Activated CD8-positive, alpha-beta T cell treated with anti-CD3 and anti-CD28 coated beads for 36 hours (primary cell): ENCODE data around the gene RAET1L. TPM values are rescaled to one million over a fixed set of nuclear protein-coding genes. Genes with fewer than 3 reads are reported as not detected.
A peak's percentile ranks its signal among the peaks of the same experiment; 100 is the strongest.
"Not testable (repeated sequence)": the region's sequence is repeated elsewhere in the genome, so short reads cannot be mapped to it uniquely, and the experiment has no call there.

Experiments used
- ATAC-seq: fragments of 200-7000 bp; cut with Tn5 transposase; one replicate; pipeline ENCODE4 v1.10.0; 2021; ENCODE audit warnings: mild to moderate bottlenecking, moderate library complexity
- CTCF ChIA-PET: fragments of 350-600 bp; sonication (Branson Sonifier 250); formaldehyde crosslinking; loops from one replicate; lab custom pipeline; 2021; ENCODE audit warnings: antibody characterized with exemption; lab: Charles Lee
- POLR2A ChIA-PET: fragments of 350-600 bp; sonication (Branson Sonifier 250); formaldehyde crosslinking; loops from one replicate; lab custom pipeline; 2021; ENCODE audit warnings: antibody characterized with exemption; lab: Charles Lee
- DNase-seq: peaks from one replicate; pipeline ENCODE4 v3.0.0-alpha.2; 2020
- H3K27ac Mint-ChIP-seq: one replicate; pipeline ENCODE4 v1.8.0; 2021; ENCODE audit warnings: mild to moderate bottlenecking, mixed read lengths
- H3K27me3 Mint-ChIP-seq: one replicate; pipeline ENCODE4 v1.8.0; 2021; ENCODE audit warnings: mixed read lengths
- H3K36me3 Mint-ChIP-seq: one replicate; pipeline ENCODE4 v1.8.0; 2021; ENCODE audit warnings: low read depth, mixed read lengths
- H3K4me1 Mint-ChIP-seq: one replicate; pipeline ENCODE4 v1.8.0; 2021; ENCODE audit warnings: low read depth, mixed read lengths
- H3K4me3 Mint-ChIP-seq: one replicate; pipeline ENCODE4 v1.8.0; 2021; ENCODE audit warnings: mild to moderate bottlenecking, moderate library complexity, mixed read lengths
- H3K9me3 Mint-ChIP-seq: one replicate; pipeline ENCODE4 v1.8.0; 2021; ENCODE audit warnings: mixed read lengths
- intact Hi-C: fragments of 100-400 bp; cut with micrococcal nuclease; formaldehyde crosslinking; loops from one replicate; pipeline ENCODE4 v1.10.0; 2022
- total RNA-seq, 2 experiments: library from RNA; stranded (reverse); gene quantifications; one replicate each; pipeline ENCODE4 v1.2.3, GENCODE V29; 2021
- TF ChIP-seq, protein P1 (sequence below): fragments of 200-600 bp; IDR thresholded peaks from one replicate; pipeline ENCODE4 v1.8.0; 2022; ENCODE audit warnings: antibody characterized with exemption, mild to moderate bottlenecking

Gene RAET1L
- total RNA-seq, 2 experiments from 2014 or later, result not detected

DNA sequence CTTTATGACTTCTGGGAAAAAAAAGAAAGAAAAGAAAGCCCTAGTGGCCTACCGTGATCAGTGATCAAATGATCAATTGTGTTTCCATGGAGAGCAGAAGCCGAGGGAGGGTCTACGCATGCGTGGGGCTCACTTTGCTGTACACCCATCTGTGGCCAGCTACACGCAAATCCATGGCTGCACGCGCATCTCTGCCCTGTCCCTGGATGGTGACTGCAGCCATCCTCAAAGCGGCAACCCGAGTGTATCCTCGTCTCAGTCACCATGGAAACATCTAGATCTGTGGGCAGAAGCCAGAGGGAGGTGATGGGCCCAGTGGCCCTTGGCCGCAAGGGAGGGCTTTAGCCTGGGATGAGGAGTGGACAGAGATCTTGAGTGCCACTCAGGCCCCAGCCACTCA, 44.4 kb upstream of the RAET1L start:
- POLR2A ChIA-PET, result no interaction called here
- Mint-ChIP-seq H3K4me1 (peaks cover 11% of the 10 kb centered on the region), H3K27me3 (peaks cover 13% of the 10 kb centered on the region), H3K27ac (no peak overlapping the region), H3K4me3 (no peak overlapping the region), H3K9me3 (no peaks in the 10 kb centered on the region), H3K36me3 (no peaks in the 10 kb centered on the region)
- DNase-seq (peak; percentile 31), ATAC-seq (no peak)
- intact Hi-C loops, result loop anchor here (5.0 kb wide), 1 partner anchor 328 kb away; no protein-coding TSS in a partner anchor
- CTCF ChIA-PET, result interaction anchor here (1.0 to 13.9 kb wide), 4 partner anchors 10 to 326 kb away, joined by 3 to 162 read pairs (median 11); no protein-coding TSS in a partner anchor
- TF ChIP-seq, protein P1, sequence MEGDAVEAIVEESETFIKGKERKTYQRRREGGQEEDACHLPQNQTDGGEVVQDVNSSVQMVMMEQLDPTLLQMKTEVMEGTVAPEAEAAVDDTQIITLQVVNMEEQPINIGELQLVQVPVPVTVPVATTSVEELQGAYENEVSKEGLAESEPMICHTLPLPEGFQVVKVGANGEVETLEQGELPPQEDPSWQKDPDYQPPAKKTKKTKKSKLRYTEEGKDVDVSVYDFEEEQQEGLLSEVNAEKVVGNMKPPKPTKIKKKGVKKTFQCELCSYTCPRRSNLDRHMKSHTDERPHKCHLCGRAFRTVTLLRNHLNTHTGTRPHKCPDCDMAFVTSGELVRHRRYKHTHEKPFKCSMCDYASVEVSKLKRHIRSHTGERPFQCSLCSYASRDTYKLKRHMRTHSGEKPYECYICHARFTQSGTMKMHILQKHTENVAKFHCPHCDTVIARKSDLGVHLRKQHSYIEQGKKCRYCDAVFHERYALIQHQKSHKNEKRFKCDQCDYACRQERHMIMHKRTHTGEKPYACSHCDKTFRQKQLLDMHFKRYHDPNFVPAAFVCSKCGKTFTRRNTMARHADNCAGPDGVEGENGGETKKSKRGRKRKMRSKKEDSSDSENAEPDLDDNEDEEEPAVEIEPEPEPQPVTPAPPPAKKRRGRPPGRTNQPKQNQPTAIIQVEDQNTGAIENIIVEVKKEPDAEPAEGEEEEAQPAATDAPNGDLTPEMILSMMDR, result peak; percentile 38

DNA sequence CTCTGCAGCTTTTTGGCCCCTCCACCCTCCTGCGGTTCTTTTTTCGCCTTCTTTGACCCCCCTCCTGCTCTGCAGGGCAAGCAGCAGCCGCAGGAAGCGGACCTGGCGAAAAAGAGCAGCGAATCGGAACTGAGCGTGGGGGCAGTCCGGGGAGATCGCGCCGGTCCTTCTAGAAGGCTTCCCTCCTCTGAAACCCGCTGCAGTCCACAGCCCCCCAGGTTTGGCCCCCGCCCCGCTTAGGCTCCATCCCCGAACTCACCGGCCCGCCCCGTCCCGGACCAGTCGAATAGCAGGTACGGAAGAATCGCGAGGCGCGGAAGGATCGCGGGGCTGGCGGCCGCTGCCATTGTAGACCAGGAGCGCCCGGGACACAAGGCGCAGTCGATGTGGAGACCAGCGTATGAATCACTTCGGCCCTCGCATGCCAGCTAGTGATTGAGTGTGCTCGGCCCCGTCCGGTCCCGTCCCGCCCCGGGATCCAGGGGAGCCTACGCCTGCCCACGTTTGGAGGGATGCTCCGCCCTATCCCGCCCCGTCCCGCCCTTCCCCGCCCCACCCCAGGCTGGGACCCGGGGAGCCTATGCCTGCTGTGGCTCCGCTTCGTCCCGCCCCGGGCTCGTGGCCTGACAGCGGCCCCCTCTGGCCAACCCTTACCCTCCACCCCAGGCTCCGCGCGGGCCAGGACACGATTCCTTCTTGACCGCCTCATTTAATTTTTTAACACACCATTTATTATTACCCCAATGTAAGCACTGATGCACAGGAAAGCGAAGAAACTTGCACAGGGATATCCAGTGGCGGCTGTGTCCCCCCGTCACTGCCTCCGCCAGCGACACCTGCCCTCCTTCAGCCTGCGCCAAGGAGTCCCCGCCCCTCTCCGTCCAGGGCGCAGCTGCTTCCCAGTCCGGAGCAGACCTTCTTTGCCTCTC, 43.7 kb upstream of the RAET1L start, which contains the start of gene ULBP3:
Gene ULBP3, minus strand, starts transcription at position 402 of the 929 bp plus-strand sequence. Its CDS starts 55 bp downstream, at position 347.
- ChIA-PET CTCF (interaction anchor here (1.0 to 13.9 kb wide), 7 partner anchors 10 to 747 kb away, joined by 3 to 162 read pairs (median 4); no protein-coding TSS in a partner anchor), POLR2A (no interaction called here)
- ATAC-seq (peak; percentile 89), DNase-seq (peak; percentile 81)
- H3K9me3 Mint-ChIP-seq, result no peaks in the 10 kb centered on the region
- peaks cover 9% of the 10 kb centered on the region for H3K27me3 Mint-ChIP-seq
- no peaks in the 10 kb centered on the region for H3K36me3 Mint-ChIP-seq
- TF ChIP-seq, protein P1, result peak; percentile 49
- peak within 1 kb of the TSS; percentile 72 for H3K4me3 Mint-ChIP-seq
- no peak within 1 kb of the TSS for H3K27ac Mint-ChIP-seq
- peaks cover 11% of the 10 kb centered on the region for H3K4me1 Mint-ChIP-seq
- intact Hi-C loops, result no loop called here

DNA sequence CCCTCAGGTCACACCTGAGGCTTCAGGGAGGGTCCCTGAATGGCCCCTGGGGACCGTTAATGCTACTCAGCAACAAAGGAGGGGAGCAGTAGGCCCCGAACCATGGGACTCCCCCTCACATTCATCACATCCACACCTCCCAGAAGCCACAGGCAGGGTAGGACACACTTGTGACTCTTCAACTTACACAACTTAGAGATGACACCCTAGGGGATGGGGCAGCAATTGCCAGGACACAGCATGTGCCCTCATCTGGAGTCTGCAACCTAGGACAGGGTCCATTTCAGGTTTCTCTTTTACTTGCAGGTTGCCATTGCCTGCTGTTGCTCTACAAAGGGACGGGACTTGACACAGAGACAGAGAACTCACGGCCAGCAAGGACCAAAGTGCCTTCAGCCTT, 42.8 kb upstream of the RAET1L start:
- Mint-ChIP-seq H3K9me3 (no peaks in the 10 kb centered on the region), H3K4me1 (peaks cover 11% of the 10 kb centered on the region), H3K36me3 (no peaks in the 10 kb centered on the region), H3K27me3 (peaks cover 6% of the 10 kb centered on the region), H3K4me3 (peak overlapping the region; percentile 72), H3K27ac (no peak overlapping the region)
- intact Hi-C loops, result no loop called here
- TF ChIP-seq, protein P1, result no peak
- ATAC-seq (no peak), DNase-seq (no peak)
- ChIA-PET POLR2A (no interaction called here), CTCF (interaction anchor here (1.1 to 2.4 kb wide), 4 partner anchors 11 to 748 kb away, joined by 3 to 9 read pairs (median 6); no protein-coding TSS in a partner anchor)

DNA sequence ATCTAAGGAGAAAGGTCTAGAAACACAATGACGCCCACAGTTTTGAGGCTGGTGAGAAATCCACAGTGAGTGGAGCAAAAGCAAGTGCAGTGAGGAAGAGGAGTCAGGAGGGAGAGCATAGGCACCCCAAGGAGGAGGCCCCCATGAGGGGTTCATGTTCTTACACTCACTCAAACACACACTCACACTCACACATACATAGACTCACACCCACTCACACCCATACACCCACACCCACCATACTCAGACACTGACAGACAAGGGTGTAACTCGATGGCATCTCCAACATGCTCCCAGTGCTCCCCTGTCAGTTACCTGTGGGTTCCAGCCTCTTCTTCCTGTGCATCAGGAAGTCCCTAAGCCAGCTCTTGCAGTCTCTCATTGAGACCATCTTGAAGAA, 39.8 kb upstream of the RAET1L start:
- ChIA-PET CTCF (interaction anchor here (1.3 kb wide), 1 partner anchor 12 kb away, joined by 4 read pairs; no protein-coding TSS in a partner anchor), POLR2A (no interaction called here)
- Mint-ChIP-seq H3K36me3 (no peaks in the 10 kb centered on the region), H3K27ac (no peak overlapping the region), H3K27me3 (peaks cover 2% of the 10 kb centered on the region), H3K4me3 (no peak overlapping the region), H3K4me1 (peaks cover 8% of the 10 kb centered on the region), H3K9me3 (no peaks in the 10 kb centered on the region)
- DNase-seq (no peak), ATAC-seq (no peak)
- intact Hi-C loops, result no loop called here
- TF ChIP-seq, protein P1, result no peak

DNA sequence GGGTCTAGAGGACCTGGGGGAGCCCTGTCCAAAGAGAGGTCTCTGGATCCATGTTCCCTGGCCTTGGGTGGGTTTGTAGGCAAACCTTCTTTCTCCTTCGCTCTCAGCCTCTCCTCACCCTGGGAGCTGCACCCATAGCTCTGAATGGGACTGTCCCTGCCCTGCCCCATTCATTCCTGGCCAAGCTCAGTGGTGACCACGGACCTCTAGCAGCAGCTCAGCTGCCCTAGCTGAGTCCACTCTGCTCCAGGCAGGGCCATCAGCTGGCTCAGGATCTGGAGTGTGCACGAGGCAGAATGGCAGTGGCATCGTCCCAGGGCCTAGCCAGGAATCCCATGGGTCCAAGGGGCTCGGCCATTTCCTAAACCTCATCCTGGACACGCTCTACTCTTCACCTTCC, 38.3 kb upstream of the RAET1L start:
- H3K36me3 Mint-ChIP-seq, result no peaks in the 10 kb centered on the region
- no peaks in the 10 kb centered on the region for H3K9me3 Mint-ChIP-seq
- POLR2A ChIA-PET, result no interaction called here
- no peak overlapping the region for H3K27ac Mint-ChIP-seq
- H3K27me3 Mint-ChIP-seq, result peaks cover 6% of the 10 kb centered on the region
- CTCF ChIA-PET, result no interaction called here
- no peak for ATAC-seq
- DNase-seq, result no peak
- H3K4me3 Mint-ChIP-seq, result no peak overlapping the region
- TF ChIP-seq, protein P1, result no peak
- intact Hi-C loops, result no loop called here
- peaks cover 10% of the 10 kb centered on the region for H3K4me1 Mint-ChIP-seq

DNA sequence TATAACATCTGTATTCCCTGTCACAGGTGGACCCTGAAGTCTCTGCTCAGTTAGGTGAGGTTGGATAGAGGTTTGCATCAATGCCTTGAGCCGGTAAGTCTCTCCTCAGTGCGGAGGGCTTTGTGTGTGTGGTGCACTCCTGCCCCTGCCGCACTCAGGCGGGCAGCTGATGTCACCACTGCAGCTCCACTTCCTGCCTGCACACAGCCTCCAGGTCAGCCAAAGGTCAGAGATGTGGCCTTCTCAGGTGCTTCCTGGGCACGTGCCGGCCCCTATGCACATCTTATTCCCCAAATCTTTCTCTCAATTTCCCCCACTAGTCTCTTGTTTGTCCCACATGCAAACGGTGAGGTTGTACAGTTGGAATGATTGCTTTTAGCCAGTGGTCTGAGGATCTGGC, 34.6 kb upstream of the RAET1L start:
- H3K27me3 Mint-ChIP-seq, result peaks cover 20% of the 10 kb centered on the region
- DNase-seq, result peak; percentile 54
- POLR2A ChIA-PET, H3K9me3 Mint-ChIP-seq, intact Hi-C loops, CTCF ChIA-PET, H3K4me1 Mint-ChIP-seq, H3K27ac Mint-ChIP-seq, H3K36me3 Mint-ChIP-seq, H3K4me3 Mint-ChIP-seq: not testable (repeated sequence)
- ATAC-seq, result peak; percentile 89
